HCT116 (cell line): Measurements from ENCODE around the gene TOB2.

Experiments
- ATF3 ChIP-seq: IDR thresholded peaks from 2 replicates; pipeline ENCODE4 v1.6.1; 2012
- CTCF ChIP-seq, 3 experiments: fragments of 200-600 bp in 1 of 3; sonication (generic) in 1 of 3; IDR thresholded peaks in 2 of 3; conservative IDR thresholded peaks in 1 of 3; 2 replicates each; pipeline ENCODE4 v1.5.1; 2012 to 2017; ENCODE audit warnings: low read depth in 2 of 3, low read length in 2 of 3, antibody characterized with exemption in 1 of 3, borderline replicate concordance in 1 of 3, control low read depth in 1 of 3, mild to moderate bottlenecking in 1 of 3, mixed read lengths in 1 of 3, mixed run types in 1 of 3, moderate library complexity in 1 of 3; ENCODE audit not compliant: insufficient read depth in 1 of 3
- EGR1 ChIP-seq: IDR thresholded peaks from 2 replicates; pipeline ENCODE4 v1.6.1; 2012; ENCODE audit warnings: low read depth
- EZH2 ChIP-seq: fragments of 200-600 bp; sonication (generic); IDR thresholded peaks from 2 replicates; pipeline ENCODE4 v1.6.1; 2017; ENCODE audit warnings: antibody characterized with exemption, mixed run types
- JUND ChIP-seq: IDR thresholded peaks from 2 replicates; pipeline ENCODE4 v1.6.1; 2012
- POLR2A ChIP-seq: IDR thresholded peaks from 2 replicates; pipeline ENCODE4 v1.7.0; 2011; ENCODE audit warnings: borderline replicate concordance; ENCODE audit not compliant: insufficient read depth, insufficient read length; ENCODE audit errors: extremely low read depth
- POLR2AphosphoS5 ChIP-seq: IDR thresholded peaks from 2 replicates; pipeline ENCODE4 v1.6.1; 2011; ENCODE audit warnings: mild to moderate bottlenecking, low read depth, low read length, moderate library complexity
- REST ChIP-seq: IDR thresholded peaks from 2 replicates; pipeline ENCODE4 v1.6.1; 2012; ENCODE audit warnings: low read depth
- SIN3A ChIP-seq: IDR thresholded peaks from 2 replicates; pipeline ENCODE4 v1.6.1; 2012; ENCODE audit warnings: low read depth
- SRF ChIP-seq: IDR thresholded peaks from 2 replicates; pipeline ENCODE4 v1.6.1; 2012; ENCODE audit warnings: low read depth
- YY1 ChIP-seq: IDR thresholded peaks from 2 replicates; pipeline ENCODE4 v1.6.1; 2011; ENCODE audit warnings: low read length, low read depth, moderate library complexity, mild to moderate bottlenecking; ENCODE audit not compliant: insufficient replicate concordance; ENCODE audit errors: extremely low read depth
- ZFX ChIP-seq: fragments of 450-650 bp; IDR thresholded peaks from 2 replicates; pipeline ENCODE4 v1.6.1; 2017

GRCh38 chr22:41481925-41482318 lies 35.3 kb upstream of the TOB2 start:
- TF ChIP-seq SIN3A (no peak), CTCF (IDR thresholded peaks at IDR 0.05 in 2 of 3, conservative IDR thresholded peaks at IDR 0.05 in 1 of 3; ENCODE audit: borderline replicate concordance in 1 of 3, insufficient read depth in 1 of 3, low read depth in 2 of 3, low read length in 2 of 3) (no peak), SRF (no peak), EGR1 (no peak), YY1 (no peak), POLR2A (no peak), EZH2 (no peak), ATF3 (no peak), POLR2AphosphoS5 (no peak), ZFX (no peak), REST (no peak), JUND (no peak)
